ENCODE results near the gene FAAP20.
"Not testable (repeated sequence)": the region's sequence is repeated elsewhere in the genome, so short reads cannot be mapped to it uniquely, and the experiment has no call there.

FAAP20 gene

GRCh38 chr1:2156866-2157265 lies 37.7 kb downstream of the FAAP20 start:
- DNase-seq (ENCODE audit: low read depth): no peak

GRCh38 chr1:2155788-2156187 lies 38.8 kb downstream of the FAAP20 start:
- no peak for DNase-seq (ENCODE audit: low read depth)

- no peak for DNase-seq (ENCODE audit: low read depth)
These were observed 39.4 kb downstream of the FAAP20 start for GRCh38 chr1:2155147-2155598.

- no peak for DNase-seq (ENCODE audit: low read depth)
These were observed 40.5 kb downstream of the FAAP20 start for GRCh38 chr1:2154022-2154421.

GRCh38 chr1:2152954-2153353 lies 41.6 kb downstream of the FAAP20 start:
- no peak for DNase-seq (ENCODE audit: low read depth)

GRCh38 chr1:2151911-2152310 lies 42.7 kb downstream of the FAAP20 start:
- no peak for DNase-seq (ENCODE audit: low read depth)

GRCh38 chr1:2151252-2151651 lies 43.3 kb downstream of the FAAP20 start:
- peak; percentile 88 for DNase-seq (ENCODE audit: low read depth)

- no peak for DNase-seq (ENCODE audit: low read depth)
These were observed 43.8 kb downstream of the FAAP20 start for GRCh38 chr1:2150801-2151200.

- DNase-seq (ENCODE audit: low read depth): peak; percentile 53
These were observed 45.9 kb downstream of the FAAP20 start for GRCh38 chr1:2148691-2149090.

- DNase-seq (ENCODE audit: low read depth): not testable (repeated sequence)
These were observed 46.7 kb downstream of the FAAP20 start for GRCh38 chr1:2147869-2148268.

GRCh38 chr1:2146836-2147517 lies 47.6 kb downstream of the FAAP20 start:
- no peak for DNase-seq (ENCODE audit: low read depth)

GRCh38 chr1:2145946-2146835 lies 48.4 kb downstream of the FAAP20 start:
- no peak for DNase-seq (ENCODE audit: low read depth)

- no peak for DNase-seq (ENCODE audit: low read depth)
These were observed 50.0 kb downstream of the FAAP20 start for GRCh38 chr1:2144501-2145090.

GRCh38 chr1:2143814-2144500 lies 50.6 kb downstream of the FAAP20 start:
- DNase-seq (ENCODE audit: low read depth): no peak

- DNase-seq (ENCODE audit: low read depth): no peak
These were observed 53.5 kb downstream of the FAAP20 start for GRCh38 chr1:2141025-2141424.
